Mucosa of rectum (tissue), 2 donors: ENCODE results near the gene C11orf98.

ENCODE experiments used
- H3K27ac ChIP-seq, 2 donors: one replicate each; pipeline ENCODE4 v1.7.0; 2013; ENCODE audit warnings: inconsistent platforms in 2 of 2, low read depth in 2 of 2, low read length in 2 of 2
- H3K27me3 ChIP-seq, 2 donors: one replicate each; pipeline ENCODE4 v1.7.0; 2013; ENCODE audit warnings: low read length in 2 of 2; ENCODE audit not compliant: control insufficient read depth in 2 of 2, insufficient read depth in 2 of 2
- H3K36me3 ChIP-seq, 2 donors: one replicate each; pipeline ENCODE4 v1.7.0; 2013; ENCODE audit warnings: low read length in 2 of 2; ENCODE audit not compliant: control insufficient read depth in 2 of 2, insufficient read depth in 2 of 2
- H3K4me1 ChIP-seq, 2 donors: one replicate each; pipeline ENCODE4 v1.7.0; 2013; ENCODE audit warnings: low read length in 2 of 2, mild to moderate bottlenecking in 1 of 2; ENCODE audit not compliant: control insufficient read depth in 2 of 2, insufficient read depth in 2 of 2
- H3K4me3 ChIP-seq, 2 donors: one replicate each; pipeline ENCODE4 v1.7.0; 2013; ENCODE audit warnings: low read length in 2 of 2
- H3K9ac ChIP-seq, 2 donors: one replicate each; pipeline ENCODE4 v1.7.0; 2013; ENCODE audit warnings: low read length in 2 of 2, low read depth in 1 of 2, mild to moderate bottlenecking in 1 of 2
- H3K9me3 ChIP-seq, 2 donors: one replicate each; pipeline ENCODE4 v1.7.0; 2013; ENCODE audit warnings: low read length in 2 of 2; ENCODE audit not compliant: control insufficient read depth in 2 of 2
- donor health status: healthy.
- donor health status: Normal muscosa, but diverticular disease.

Gene C11orf98

GRCh38 chr11:62673196-62673525 lies 8.2 kb upstream of the C11orf98 start:
- no peaks in the 10 kb centered on the region for H3K9me3 ChIP-seq
- peak overlapping the region; percentile 87 to 92 for H3K27ac ChIP-seq
- no peaks in the 10 kb centered on the region for H3K27me3 ChIP-seq
- H3K4me1 ChIP-seq = peaks cover 29 to 30% of the 10 kb centered on the region in 2 donors
- no peak overlapping the region for H3K4me3 ChIP-seq
- peak overlapping the region in 1 of 2 donors; percentile 95 for H3K9ac ChIP-seq
- peaks cover 19 to 23% of the 10 kb centered on the region in 2 donors for H3K36me3 ChIP-seq

GRCh38 chr11:62671608-62672389 lies 6.8 kb upstream of the C11orf98 start, which contains the start of the genes LBHD1 and UQCC3:
LBHD1 (minus strand) TSS chr11:62672267; CDS start chr11:62670031, 2,236 bp downstream.
UQCC3 (plus strand) TSS chr11:62671673; CDS start chr11:62671746, 73 bp downstream.
- Histone ChIP-seq H3K9ac (peak within 1 kb of the TSS; percentile 86 to 95), H3K4me1 (peaks cover 24 to 30% of the 10 kb centered on the region in 2 donors), H3K36me3 (peaks cover 13 to 20% of the 10 kb centered on the region in 2 donors), H3K27me3 (no peaks in the 10 kb centered on the region), H3K27ac (peak within 1 kb of the TSS; percentile 87 to 92), H3K9me3 (no peaks in the 10 kb centered on the region), H3K4me3 (peak within 1 kb of the TSS; percentile 94 to 98)

GRCh38 chr11:62671236-62671607 lies 6.2 kb upstream of the C11orf98 start:
- no peaks in the 10 kb centered on the region for H3K9me3 ChIP-seq
- peak overlapping the region; percentile 86 to 95 for H3K9ac ChIP-seq
- H3K27me3 ChIP-seq = no peaks in the 10 kb centered on the region
- H3K27ac ChIP-seq = peak overlapping the region; percentile 87 to 92
- H3K36me3 ChIP-seq = peaks cover 8 to 14% of the 10 kb centered on the region in 2 donors
- peak overlapping the region; percentile 94 to 98 for H3K4me3 ChIP-seq
- peaks cover 30 to 35% of the 10 kb centered on the region in 2 donors for H3K4me1 ChIP-seq

- Histone ChIP-seq H3K4me3 (no peak overlapping the region), H3K36me3 (peaks cover 8 to 11% of the 10 kb centered on the region in 2 donors), H3K27me3 (no peaks in the 10 kb centered on the region), H3K27ac (peak overlapping the region; percentile 39 to 56), H3K9me3 (no peaks in the 10 kb centered on the region), H3K4me1 (peaks cover 34 to 39% of the 10 kb centered on the region in 2 donors), H3K9ac (peak overlapping the region; percentile 26 to 36)
Observed at GRCh38 chr11:62669420-62670161, 4.6 kb upstream of the C11orf98 start.

GRCh38 chr11:62667460-62667859 lies 2.5 kb upstream of the C11orf98 start:
- Histone ChIP-seq H3K9me3 (no peaks in the 10 kb centered on the region), H3K4me1 (peaks cover 31 to 32% of the 10 kb centered on the region in 2 donors), H3K4me3 (no peak overlapping the region), H3K27me3 (no peaks in the 10 kb centered on the region), H3K27ac (no peak overlapping the region), H3K9ac (no peak overlapping the region), H3K36me3 (peaks cover 12 to 14% of the 10 kb centered on the region in 2 donors)

- Histone ChIP-seq H3K9ac (peak overlapping the region; percentile 94 to 96), H3K4me3 (peak overlapping the region; percentile 91 to 96), H3K4me1 (peaks cover 28% of the 10 kb centered on the region in 2 donors), H3K9me3 (no peaks in the 10 kb centered on the region), H3K27me3 (no peaks in the 10 kb centered on the region), H3K36me3 (peaks cover 12 to 14% of the 10 kb centered on the region in 2 donors), H3K27ac (peak overlapping the region; percentile 91 to 92)
Observed at GRCh38 chr11:62666259-62666926, 1.4 kb upstream of the C11orf98 start.

- H3K4me3 ChIP-seq = peak overlapping the region; percentile 91 to 96
- H3K9ac ChIP-seq = peak overlapping the region; percentile 94 to 96
- peak overlapping the region; percentile 91 to 92 for H3K27ac ChIP-seq
- H3K36me3 ChIP-seq = peaks cover 12 to 14% of the 10 kb centered on the region in 2 donors
- no peaks in the 10 kb centered on the region for H3K9me3 ChIP-seq
- no peaks in the 10 kb centered on the region for H3K27me3 ChIP-seq
- peaks cover 22 to 24% of the 10 kb centered on the region in 2 donors for H3K4me1 ChIP-seq
Observed at GRCh38 chr11:62665599-62666258, 719 bp upstream of the C11orf98 start.

GRCh38 chr11:62664405-62665074 lies 470 bp downstream of the C11orf98 start:
- peak overlapping the region; percentile 88 to 92 for H3K27ac ChIP-seq
- H3K36me3 ChIP-seq = peaks cover 12 to 14% of the 10 kb centered on the region in 2 donors
- H3K9ac ChIP-seq = peak overlapping the region; percentile 90 to 96
- H3K4me1 ChIP-seq = peaks cover 16 to 17% of the 10 kb centered on the region in 2 donors
- H3K27me3 ChIP-seq = no peaks in the 10 kb centered on the region
- peak overlapping the region; percentile 91 to 96 for H3K4me3 ChIP-seq
- no peaks in the 10 kb centered on the region for H3K9me3 ChIP-seq

- H3K36me3 ChIP-seq = no peaks in the 10 kb centered on the region
- H3K9me3 ChIP-seq = no peaks in the 10 kb centered on the region
- H3K9ac ChIP-seq = no peak overlapping the region
- H3K4me1 ChIP-seq = peaks cover 8% of the 10 kb centered on the region in 2 donors
- H3K27ac ChIP-seq = no peak overlapping the region
- H3K4me3 ChIP-seq = no peak overlapping the region
- H3K27me3 ChIP-seq = no peaks in the 10 kb centered on the region
Observed at GRCh38 chr11:62656796-62657429, 8.1 kb downstream of the C11orf98 start.
